Motor neuron (in vitro differentiated cells): ENCODE data around the gene TMEM204. TPM values are rescaled to one million over a fixed set of nuclear protein-coding genes. Genes with fewer than 3 reads are reported as not detected.

Experiments used
- ATAC-seq, 8 experiments: fragments of 200-7000 bp; cut with Tn5 transposase; replicated peaks in 6 of 8; 2 replicates each; pipeline ENCODE4 v1.8.0; 2021; ENCODE audit warnings: mild to moderate bottlenecking in 8 of 8, moderate library complexity in 8 of 8
- H3K27ac ChIP-seq, 2 donors: fragments of 250-450 bp; sonication (Bioruptor Pico); 2 replicates each; pipeline ENCODE4 v1.9.0; 2021; ENCODE audit warnings: antibody characterized with exemption in 2 of 2, mild to moderate bottlenecking in 2 of 2, moderate library complexity in 1 of 2
- H3K4me1 ChIP-seq, 2 donors: fragments of 250-450 bp; sonication (Bioruptor Pico); replicated peaks in 1 of 2; 2 replicates each; pipeline ENCODE4 v1.6.1; 2021; ENCODE audit warnings: antibody characterized with exemption in 2 of 2, mild to moderate bottlenecking in 2 of 2, moderate library complexity in 1 of 2
- H3K4me3 ChIP-seq, 5 donors: fragments of 250-450 bp; sonication (Bioruptor Pico); 2 replicates each; pipeline ENCODE4 v1.9.0; 2021; ENCODE audit warnings: antibody characterized with exemption in 5 of 5, mild to moderate bottlenecking in 5 of 5, moderate library complexity in 4 of 5
- WGBS, 10 experiments: fragments of 450-650 bp; shearing (Covaris generic); methylation state at CpG; one replicate each; pipeline ENCODE4 v1.0.0; 2022; 5-methylcytosine and 5-hydroxymethylcytosine counted together
- in situ Hi-C, 9 experiments: fragments of 400-800 bp; cut with MboI; loops; one replicate each; pipeline ENCODE4 v1.15.0; 2021; ENCODE audit warnings: low sequenced_read_pairs in 9 of 9, low pct_unique_long_range_greater_than_20kb in 2 of 9; ENCODE audit not compliant: unreplicated experiment in 9 of 9
- total RNA-seq, 8 experiments: library from RNA; unstranded; fragments of 300-600 nt; gene quantifications; 2 replicates each; pipeline versions ENCODE4 v1.2.3 to v1.2.4, GENCODE V29; 2022

The TMEM204 gene
- total RNA-seq, 8 experiments from 2014 or later: 0.05 to 3.0 (median 0.71) TPM; not detected in 1

- Histone ChIP-seq H3K4me1 (no peaks in the 10 kb centered on the region), H3K27ac (no peak overlapping the region), H3K4me3 (no peak overlapping the region)
- in situ Hi-C loops: no loop called here
- ATAC-seq: peak in 2 of 8 experiments; percentile 15 to 29
- 77 to 100% (median 90%) methylated on average over 1 to 5 of the region's 16 CpGs; no CpG with 5 or more reads in 6 of the 10 experiments for WGBS, 10 experiments
Measured at GRCh38 chr16:1518626-1519135, 14.8 kb upstream of the TMEM204 start.

DNA sequence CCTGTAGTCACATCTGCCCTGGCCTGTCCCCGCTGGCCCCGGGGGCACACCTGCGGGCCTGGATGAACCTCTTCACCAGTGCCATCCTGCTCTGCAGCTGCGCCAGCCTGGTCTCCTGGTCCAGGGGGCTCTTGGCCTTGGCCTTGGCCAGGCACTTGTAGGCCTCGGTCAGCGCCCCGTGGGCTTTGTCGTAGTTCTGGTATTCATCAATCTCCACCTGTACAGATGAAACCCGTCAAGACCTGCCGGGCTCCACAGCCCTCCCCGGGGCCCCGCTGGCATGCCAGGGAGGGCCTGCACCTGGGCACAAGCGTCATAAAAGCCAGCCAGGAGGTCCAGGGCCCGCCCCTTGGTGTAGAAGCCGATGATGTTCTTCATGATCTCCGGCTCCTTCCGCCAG is 13.6 kb upstream of the TMEM204 start:
- H3K4me1 ChIP-seq: no peaks in the 10 kb centered on the region
- no peak overlapping the region for H3K4me3 ChIP-seq
- in situ Hi-C loops: no loop called here
- peak in 1 of 8 experiments; percentile 9 for ATAC-seq
- 52 to 100% (median 95%) methylated on average over 1 to 5 of the region's 17 CpGs; no CpG with 5 or more reads in 3 of the 10 experiments for WGBS, 10 experiments
- H3K27ac ChIP-seq: no peak overlapping the region

DNA sequence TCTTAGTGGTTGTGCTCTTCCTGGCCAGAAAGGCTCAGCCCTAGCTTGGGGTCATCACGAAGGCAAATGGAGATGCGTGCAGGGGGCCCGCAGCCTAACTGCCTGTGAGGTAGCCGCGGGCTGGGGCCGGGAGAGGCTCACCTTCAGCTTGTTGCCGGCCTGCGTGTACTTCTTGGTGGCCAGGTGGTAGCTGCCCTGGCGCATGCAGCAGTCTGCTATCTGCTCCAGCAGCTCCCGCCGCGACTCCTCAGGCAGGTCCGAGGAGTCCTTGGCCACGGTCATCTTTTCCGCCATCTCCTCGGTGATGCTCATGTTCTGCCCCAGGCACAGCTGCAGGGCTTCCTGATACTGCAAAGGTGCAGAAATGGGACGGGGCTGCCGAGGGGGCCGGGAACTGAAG is 13.0 kb upstream of the TMEM204 start:
- in situ Hi-C loops: no loop called here
- Histone ChIP-seq H3K4me3 (no peak overlapping the region), H3K4me1 (no peaks in the 10 kb centered on the region), H3K27ac (no peak overlapping the region)
- WGBS, 10 experiments: 60 to 100% (median 93%) methylated on average over 1 to 6 of the region's 19 CpGs; no CpG with 5 or more reads in 5 of the 10 experiments
- no peak for ATAC-seq

DNA sequence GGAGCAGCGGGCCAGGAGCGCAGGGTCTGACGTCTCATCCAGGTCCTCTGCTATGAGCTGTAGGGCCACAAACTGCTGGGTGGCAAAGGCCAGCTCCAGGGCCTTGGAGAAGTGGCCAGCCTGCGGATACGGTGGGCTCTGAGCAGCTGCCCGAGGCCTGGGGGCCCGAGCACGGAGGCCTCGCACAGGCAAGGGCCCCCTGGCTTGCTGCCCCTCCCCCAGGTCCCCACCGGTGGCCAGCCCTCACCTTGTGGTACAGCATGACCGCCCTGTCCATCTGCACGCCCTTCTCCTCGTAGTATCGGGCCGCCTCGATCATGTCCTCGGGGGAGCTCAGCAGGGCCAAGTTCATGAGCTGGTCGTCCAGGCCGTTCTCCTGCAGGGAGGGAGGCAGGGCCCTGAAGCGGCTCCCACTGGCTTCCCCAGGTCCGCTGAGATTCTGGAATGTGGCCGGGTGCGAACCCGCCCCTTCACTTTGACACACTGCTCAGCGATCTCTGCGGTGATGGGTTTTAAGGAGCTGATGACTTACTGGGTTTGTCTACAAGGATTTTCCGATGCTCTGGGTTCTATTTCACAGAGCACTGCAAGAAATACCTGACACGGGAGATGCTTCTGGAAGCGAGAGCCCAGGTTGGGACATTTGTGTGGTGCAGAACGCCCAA is 9.8 kb upstream of the TMEM204 start:
- ATAC-seq: no peak
- WGBS, 10 experiments: 40 to 100% (median 60%) methylated on average over 1 to 5 of the region's 30 CpGs; no CpG with 5 or more reads in 5 of the 10 experiments
- Histone ChIP-seq H3K4me3 (no peak overlapping the region), H3K4me1 (no peaks in the 10 kb centered on the region), H3K27ac (no peak overlapping the region)
- in situ Hi-C loops: no loop called here

GRCh38 chr16:1524366-1524765 is 9.1 kb upstream of the TMEM204 start:
- Histone ChIP-seq H3K4me3 (no peak overlapping the region), H3K4me1 (no peaks in the 10 kb centered on the region), H3K27ac (no peak overlapping the region)
- ATAC-seq: no peak
- 80 to 100% methylated on average over 2 to 3 of the region's 26 CpGs; no CpG with 5 or more reads in 8 of the 10 experiments for WGBS, 10 experiments
- in situ Hi-C loops: no loop called here

- WGBS, 10 experiments: 100% methylated on average over 2 of the region's 44 CpGs; no CpG with 5 or more reads in 9 of the 10 experiments
- no peak for ATAC-seq
Measured at GRCh38 chr16:1525871-1526607, 7.4 kb upstream of the TMEM204 start.

DNA sequence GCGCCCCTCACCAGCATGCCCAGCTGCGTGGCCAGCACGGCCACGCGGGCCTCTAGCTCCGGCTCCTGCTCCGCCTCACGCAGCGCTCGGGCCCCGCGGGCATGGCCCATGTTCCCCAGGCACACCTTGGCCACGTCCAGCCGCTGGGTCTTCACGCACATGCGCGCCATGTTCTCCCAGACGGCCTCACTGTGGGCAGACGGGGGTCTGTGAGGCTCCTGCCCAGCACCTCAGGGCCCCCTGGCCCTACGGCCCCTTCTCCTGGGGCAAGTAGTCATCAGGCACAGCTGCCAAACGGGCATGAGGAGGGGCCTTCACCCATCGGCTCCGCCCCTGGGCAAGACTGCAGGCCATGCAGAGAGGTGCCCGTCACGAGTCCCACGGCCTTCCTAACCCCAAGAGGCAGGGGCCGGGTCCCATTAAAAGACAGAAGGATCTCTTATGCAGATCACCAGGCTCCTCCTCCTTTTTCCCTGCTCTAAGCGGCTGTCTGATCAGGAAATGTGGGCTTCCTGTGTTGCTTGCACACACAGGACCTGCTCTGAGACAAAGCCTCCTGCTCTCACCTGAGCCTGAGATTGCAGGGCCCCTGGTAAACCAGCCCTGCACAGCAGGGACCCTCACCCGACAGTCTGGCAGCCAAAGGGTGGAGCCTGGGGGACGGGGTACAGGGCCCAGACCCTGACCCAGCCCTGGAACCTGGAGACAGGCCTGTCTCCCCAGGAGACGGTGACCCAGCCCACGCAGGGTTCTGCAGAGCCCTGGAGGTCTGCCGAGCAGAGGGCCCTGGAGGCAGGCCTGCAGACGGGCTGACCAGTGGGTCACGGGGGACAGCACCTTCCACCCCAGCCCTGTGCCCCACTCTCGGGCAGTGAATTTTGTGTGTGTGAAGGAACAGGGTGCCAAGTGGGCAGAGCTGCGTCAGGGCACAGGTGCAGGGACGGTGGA is 6.6 kb upstream of the TMEM204 start:
- no peak for ATAC-seq
- H3K27ac ChIP-seq: no peak overlapping the region
- WGBS, 10 experiments: 66 to 100% (median 84%) methylated on average over 1 to 9 of the region's 38 CpGs; no CpG with 5 or more reads in 5 of the 10 experiments
- H3K4me3 ChIP-seq: no peak overlapping the region
- in situ Hi-C loops: no loop called here
- H3K4me1 ChIP-seq: no peaks in the 10 kb centered on the region

More at GRCh38 chr16:1525871-1526607, 7.4 kb upstream of the TMEM204 start:
- Histone ChIP-seq H3K4me1 (no peaks in the 10 kb centered on the region), H3K27ac (no peak overlapping the region), H3K4me3 (no peak overlapping the region)
- in situ Hi-C loops: no loop called here

- Histone ChIP-seq H3K4me1 (no peaks in the 10 kb centered on the region), H3K27ac (no peak overlapping the region), H3K4me3 (no peak overlapping the region)
- in situ Hi-C loops: no loop called here
- peak in 1 of 8 experiments; percentile 13 for ATAC-seq
- 50 to 97% (median 86%) methylated on average over 2 to 14 of the region's 42 CpGs; no CpG with 5 or more reads in 7 of the 10 experiments for WGBS, 10 experiments
Measured at GRCh38 chr16:1527836-1528811, 5.3 kb upstream of the TMEM204 start.

- H3K27ac ChIP-seq: no peak overlapping the region
- no peak overlapping the region for H3K4me3 ChIP-seq
- no peak for ATAC-seq
- in situ Hi-C loops: no loop called here
- no peaks in the 10 kb centered on the region for H3K4me1 ChIP-seq
- 83 to 100% (median 93%) methylated on average over 1 to 10 of the region's 29 CpGs; no CpG with 5 or more reads in 6 of the 10 experiments for WGBS, 10 experiments
Measured at GRCh38 chr16:1528921-1529537, 4.4 kb upstream of the TMEM204 start.

GRCh38 chr16:1530349-1530882 is 3.0 kb upstream of the TMEM204 start:
- WGBS, 10 experiments: 60 to 93% (median 73%) methylated on average over 1 to 6 of the region's 27 CpGs; no CpG with 5 or more reads in 5 of the 10 experiments
- Histone ChIP-seq H3K27ac (no peak overlapping the region), H3K4me1 (no peaks in the 10 kb centered on the region), H3K4me3 (no peak overlapping the region)
- no peak for ATAC-seq
- in situ Hi-C loops: no loop called here

DNA sequence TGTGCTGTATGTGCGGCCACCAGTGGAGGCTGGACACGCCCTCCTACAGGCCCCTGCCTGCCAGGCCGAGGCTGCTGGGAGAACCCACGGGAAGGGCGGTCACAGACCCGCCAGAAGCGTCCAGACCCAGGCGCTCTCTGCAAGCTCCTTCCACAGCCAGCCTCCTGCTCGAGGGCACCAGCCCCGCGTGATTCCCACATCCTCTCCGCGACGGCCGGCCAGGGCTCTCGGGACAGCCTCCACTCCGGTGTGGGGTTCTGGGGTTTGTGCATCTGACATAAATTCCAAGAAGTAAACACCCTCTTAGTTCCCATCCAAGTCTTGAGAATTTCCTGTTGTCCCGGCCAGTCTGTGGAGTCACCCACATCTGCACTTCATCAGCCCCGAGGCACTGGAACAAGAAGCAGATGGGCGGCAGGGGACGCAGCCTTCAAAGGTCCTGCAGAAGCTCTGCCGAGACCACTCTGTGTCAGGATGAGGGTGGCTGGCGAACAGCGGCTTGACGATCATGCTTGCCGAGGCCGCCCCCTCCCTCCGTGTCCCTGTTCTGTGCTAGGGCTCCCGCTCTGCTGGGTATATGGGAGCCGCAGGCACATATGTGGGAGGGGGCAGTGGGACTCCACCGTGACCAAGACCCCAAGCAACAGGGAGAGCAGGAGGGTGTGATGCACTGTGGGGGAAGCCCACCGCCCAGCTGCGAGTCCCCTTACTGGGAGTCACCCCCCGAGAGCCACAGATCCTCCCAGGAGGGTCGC is 2.4 kb upstream of the TMEM204 start:
- no peaks in the 10 kb centered on the region for H3K4me1 ChIP-seq
- H3K4me3 ChIP-seq: no peak overlapping the region
- peak in 3 of 8 experiments; percentile 44 to 73 (median 70) for ATAC-seq
- WGBS, 10 experiments: 40 to 100% (median 94%) methylated on average over 1 to 9 of the region's 35 CpGs; no CpG with 5 or more reads in 5 of the 10 experiments
- in situ Hi-C loops: no loop called here
- H3K27ac ChIP-seq: no peak overlapping the region
